DOHH2 (cell line): ENCODE measurements around the gene DHDDS.

Source experiments
- EZH2phosphoT487 ChIP-seq: fragments of 200-600 bp; sonication (generic); IDR thresholded peaks from 2 replicates; pipeline ENCODE4 v1.6.1; 2017; ENCODE audit warnings: borderline replicate concordance, mild to moderate bottlenecking, antibody characterized with exemption, low read length, moderate library complexity, mixed read lengths
- TF ChIP-seq, protein P1 (sequence below): fragments of 200-600 bp; sonication (generic); IDR thresholded peaks from one replicate; pipeline ENCODE4 v1.5.1; 2014; ENCODE audit warnings: antibody characterized with exemption, mild to moderate bottlenecking, low read depth, low read length; ENCODE audit not compliant: poor library complexity, severe bottlenecking

DNA sequence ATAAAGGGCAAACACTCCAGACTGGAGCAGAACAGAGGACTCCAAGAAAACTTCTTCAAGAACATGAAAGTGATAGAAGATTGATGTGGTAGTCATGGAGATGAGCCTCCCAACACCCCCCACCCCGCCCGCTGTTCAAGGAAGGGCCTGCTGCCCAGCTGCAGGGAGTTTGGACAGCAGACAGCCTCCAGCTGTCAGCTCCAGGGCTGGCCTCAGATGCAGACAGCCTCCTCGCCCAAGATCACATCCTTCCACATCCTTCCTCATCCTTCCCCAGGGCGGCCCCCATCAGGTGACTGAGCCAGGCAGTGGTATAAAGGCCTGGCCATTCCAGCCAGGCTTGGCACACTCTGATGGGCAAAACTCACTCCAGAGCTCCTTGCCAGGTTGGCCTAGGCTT is 64.7 kb downstream of the DHDDS start:
- TF ChIP-seq, protein P1, sequence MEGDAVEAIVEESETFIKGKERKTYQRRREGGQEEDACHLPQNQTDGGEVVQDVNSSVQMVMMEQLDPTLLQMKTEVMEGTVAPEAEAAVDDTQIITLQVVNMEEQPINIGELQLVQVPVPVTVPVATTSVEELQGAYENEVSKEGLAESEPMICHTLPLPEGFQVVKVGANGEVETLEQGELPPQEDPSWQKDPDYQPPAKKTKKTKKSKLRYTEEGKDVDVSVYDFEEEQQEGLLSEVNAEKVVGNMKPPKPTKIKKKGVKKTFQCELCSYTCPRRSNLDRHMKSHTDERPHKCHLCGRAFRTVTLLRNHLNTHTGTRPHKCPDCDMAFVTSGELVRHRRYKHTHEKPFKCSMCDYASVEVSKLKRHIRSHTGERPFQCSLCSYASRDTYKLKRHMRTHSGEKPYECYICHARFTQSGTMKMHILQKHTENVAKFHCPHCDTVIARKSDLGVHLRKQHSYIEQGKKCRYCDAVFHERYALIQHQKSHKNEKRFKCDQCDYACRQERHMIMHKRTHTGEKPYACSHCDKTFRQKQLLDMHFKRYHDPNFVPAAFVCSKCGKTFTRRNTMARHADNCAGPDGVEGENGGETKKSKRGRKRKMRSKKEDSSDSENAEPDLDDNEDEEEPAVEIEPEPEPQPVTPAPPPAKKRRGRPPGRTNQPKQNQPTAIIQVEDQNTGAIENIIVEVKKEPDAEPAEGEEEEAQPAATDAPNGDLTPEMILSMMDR, result no peak
- TF ChIP-seq EZH2phosphoT487, result no peak
